ENCODE results near the gene BEND5.

BEND5 gene

GRCh38 chr1:48753293-48753692, 23.4 kb downstream of the BEND5 start:
- TF ChIP-seq CTCF (IDR thresholded peaks at IDR 0.05; ENCODE audit: low read depth, low read length), result no peak

GRCh38 chr1:48750109-48750508, 26.6 kb downstream of the BEND5 start:
- Histone ChIP-seq H3K36me3 (peaks cover 44% of the 10 kb centered on the region), H3K27ac (no peak overlapping the region), H3K4me3 (ENCODE audit: low read depth, low read length) (no peak overlapping the region), H3K27me3 (ENCODE audit: insufficient read depth, low read depth, severe bottlenecking) (no peaks in the 10 kb centered on the region), H3K9me3 (ENCODE audit: severe bottlenecking) (no peaks in the 10 kb centered on the region)
- DNase-seq, result no peak
- no peak for TF ChIP-seq CTCF (IDR thresholded peaks at IDR 0.05; ENCODE audit: low read depth, low read length)

More at GRCh38 chr1:48753293-48753692, 23.4 kb downstream of the BEND5 start:
- Histone ChIP-seq H3K27ac (0 out of 2 replicates have a peak overlapping the region, but pooled peaks have one; percentile 21), H3K36me3 (peaks cover 66% of the 10 kb centered on the region), H3K9me3 (ENCODE audit: severe bottlenecking) (no peaks in the 10 kb centered on the region), H3K27me3 (ENCODE audit: insufficient read depth, low read depth, severe bottlenecking) (no peaks in the 10 kb centered on the region), H3K4me3 (ENCODE audit: low read depth, low read length) (no peak overlapping the region)
- DNase-seq, result peak; percentile 16

- H3K27me3 ChIP-seq (ENCODE audit: insufficient read depth, low read depth, severe bottlenecking), result no peaks in the 10 kb centered on the region
- no peak for TF ChIP-seq CTCF (IDR thresholded peaks at IDR 0.05; ENCODE audit: low read depth, low read length)
- no peak overlapping the region for H3K4me3 ChIP-seq (ENCODE audit: low read depth, low read length)
- no peaks in the 10 kb centered on the region for H3K9me3 ChIP-seq (ENCODE audit: severe bottlenecking)
- H3K36me3 ChIP-seq, result peaks cover 40% of the 10 kb centered on the region
- no peak overlapping the region for H3K27ac ChIP-seq
- no peak for DNase-seq
These were observed 27.6 kb downstream of the BEND5 start for GRCh38 chr1:48749068-48749467.

GRCh38 chr1:48746906-48747305, 29.8 kb downstream of the BEND5 start:
- no peak for TF ChIP-seq CTCF (IDR thresholded peaks at IDR 0.05; ENCODE audit: low read depth, low read length)
- no peak for DNase-seq

GRCh38 chr1:48744032-48744431, 32.7 kb downstream of the BEND5 start:
- TF ChIP-seq CTCF (IDR thresholded peaks at IDR 0.05; ENCODE audit: low read depth, low read length), result no peak
- Histone ChIP-seq H3K27ac (no peak overlapping the region), H3K36me3 (peaks cover 18% of the 10 kb centered on the region), H3K9me3 (ENCODE audit: severe bottlenecking) (no peaks in the 10 kb centered on the region), H3K27me3 (ENCODE audit: insufficient read depth, low read depth, severe bottlenecking) (no peaks in the 10 kb centered on the region), H3K4me3 (ENCODE audit: low read depth, low read length) (no peak overlapping the region)
- no peak for DNase-seq

More at GRCh38 chr1:48746906-48747305, 29.8 kb downstream of the BEND5 start:
- Histone ChIP-seq H3K4me3 (ENCODE audit: low read depth, low read length) (no peak overlapping the region), H3K36me3 (peaks cover 27% of the 10 kb centered on the region), H3K27ac (no peak overlapping the region), H3K27me3 (ENCODE audit: insufficient read depth, low read depth, severe bottlenecking) (no peaks in the 10 kb centered on the region), H3K9me3 (ENCODE audit: severe bottlenecking) (no peaks in the 10 kb centered on the region)

GRCh38 chr1:48743480-48743879, 33.2 kb downstream of the BEND5 start:
- TF ChIP-seq CTCF (IDR thresholded peaks at IDR 0.05; ENCODE audit: low read depth, low read length), result no peak
- no peak for DNase-seq
- H3K27me3 ChIP-seq (ENCODE audit: insufficient read depth, low read depth, severe bottlenecking), result no peaks in the 10 kb centered on the region
- H3K27ac ChIP-seq, result no peak overlapping the region
- no peak overlapping the region for H3K4me3 ChIP-seq (ENCODE audit: low read depth, low read length)
- H3K9me3 ChIP-seq (ENCODE audit: severe bottlenecking), result no peaks in the 10 kb centered on the region
- peaks cover 17% of the 10 kb centered on the region for H3K36me3 ChIP-seq
